A549 treated with AZD9567 at 1 μM for 4 hours (cell line): ENCODE data around the gene ACLY. TPM values are rescaled to one million over a fixed set of nuclear protein-coding genes. Genes with fewer than 3 reads are reported as not detected.

ENCODE experiments used
- total RNA-seq: library from RNA; stranded (reverse); fragments of 200-300 nt; extraction: Qiagen RNA extraction; gene quantifications from 5 replicates; pipeline ENCODE4 v1.2.3, GENCODE V29; 2022; ENCODE audit not compliant: insufficient read depth

ACLY gene
- 243 to 288 TPM (median 264 TPM) in 5 replicates for total RNA-seq

DNA sequence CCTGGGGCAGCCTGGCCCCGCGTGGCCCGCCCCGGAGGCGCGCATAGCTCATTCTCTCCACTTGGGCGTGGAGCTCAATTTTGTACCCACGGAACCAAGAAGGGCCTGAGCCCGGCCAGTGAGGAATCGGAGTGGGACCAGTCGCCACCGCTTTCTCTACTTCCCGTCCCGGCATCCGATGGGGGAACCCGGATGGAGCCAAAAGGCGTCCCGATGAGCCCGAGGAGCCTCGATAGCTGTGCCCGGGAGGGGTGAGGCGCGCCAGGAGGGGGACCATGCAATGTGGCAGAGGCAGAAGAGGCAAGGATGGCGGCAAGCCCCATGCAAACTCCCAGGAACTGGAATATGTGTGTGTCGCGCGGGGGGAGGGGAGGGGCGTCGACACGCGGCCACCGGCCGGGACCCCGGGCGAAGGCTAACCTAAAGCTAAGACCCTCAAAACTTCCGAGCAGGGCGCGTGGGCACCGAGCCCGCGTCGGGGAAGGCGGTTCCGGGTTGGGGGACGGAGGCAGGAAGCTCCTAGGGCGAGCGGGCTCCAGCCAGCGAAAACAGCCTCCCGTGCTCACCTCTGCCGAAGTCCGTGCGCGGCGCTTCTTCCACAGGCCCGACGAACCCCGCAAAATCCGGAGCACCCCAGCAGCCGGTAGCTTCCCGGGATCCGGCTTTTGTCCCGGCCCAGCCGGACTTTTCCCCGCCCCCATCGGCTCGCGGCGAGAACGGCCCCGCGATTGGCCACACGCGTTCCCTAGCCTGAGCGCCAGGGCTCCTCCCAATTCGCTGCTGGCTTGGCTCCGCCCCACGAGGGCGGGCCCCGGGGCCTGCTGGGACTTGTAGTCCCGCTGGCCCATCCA is at the start of gene ACLY:
TSS of gene ACLY (minus strand) at position 638 of the 851 bp plus-strand sequence. CDS start 5,078 bp downstream, outside the sequence.

DNA sequence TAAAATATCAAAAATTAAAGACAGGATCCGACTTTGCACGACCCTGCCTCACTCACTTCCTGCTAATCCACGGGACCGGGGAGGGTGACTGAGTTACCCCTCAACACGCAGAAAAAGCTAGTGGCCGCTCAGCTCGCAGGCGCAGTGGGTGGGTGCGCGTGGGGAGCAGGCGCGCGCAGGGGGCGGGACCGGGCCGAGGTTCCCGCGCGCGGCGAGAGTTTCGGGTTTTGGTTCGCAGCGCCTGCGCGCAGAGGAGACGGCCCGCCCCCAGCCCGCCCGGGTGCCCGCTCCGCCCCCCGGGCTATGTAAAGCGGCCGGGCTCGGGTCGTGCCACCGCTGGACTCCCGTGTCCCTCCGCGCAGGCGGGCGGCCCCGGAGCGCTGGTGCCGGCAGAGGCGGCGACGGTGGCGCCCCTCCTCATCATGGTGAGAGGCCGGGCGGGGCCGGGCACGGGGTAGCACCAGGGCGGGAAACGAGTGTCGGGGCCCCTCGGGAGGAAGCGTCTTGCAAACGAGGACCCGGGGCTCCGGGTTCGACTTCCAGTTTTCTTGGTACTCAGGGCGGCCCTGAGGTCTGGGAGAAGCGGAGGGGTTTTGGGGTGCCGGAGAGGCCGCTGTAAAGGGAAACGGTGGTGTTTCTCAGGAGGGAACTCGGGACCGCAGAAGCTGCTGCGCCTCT is 47.9 kb upstream of the ACLY start, which contains the start of gene CNP:
TSS of gene CNP (plus strand) at position 333 of the 678 bp plus-strand sequence. CDS start at position 423, 90 bp downstream.

DNA sequence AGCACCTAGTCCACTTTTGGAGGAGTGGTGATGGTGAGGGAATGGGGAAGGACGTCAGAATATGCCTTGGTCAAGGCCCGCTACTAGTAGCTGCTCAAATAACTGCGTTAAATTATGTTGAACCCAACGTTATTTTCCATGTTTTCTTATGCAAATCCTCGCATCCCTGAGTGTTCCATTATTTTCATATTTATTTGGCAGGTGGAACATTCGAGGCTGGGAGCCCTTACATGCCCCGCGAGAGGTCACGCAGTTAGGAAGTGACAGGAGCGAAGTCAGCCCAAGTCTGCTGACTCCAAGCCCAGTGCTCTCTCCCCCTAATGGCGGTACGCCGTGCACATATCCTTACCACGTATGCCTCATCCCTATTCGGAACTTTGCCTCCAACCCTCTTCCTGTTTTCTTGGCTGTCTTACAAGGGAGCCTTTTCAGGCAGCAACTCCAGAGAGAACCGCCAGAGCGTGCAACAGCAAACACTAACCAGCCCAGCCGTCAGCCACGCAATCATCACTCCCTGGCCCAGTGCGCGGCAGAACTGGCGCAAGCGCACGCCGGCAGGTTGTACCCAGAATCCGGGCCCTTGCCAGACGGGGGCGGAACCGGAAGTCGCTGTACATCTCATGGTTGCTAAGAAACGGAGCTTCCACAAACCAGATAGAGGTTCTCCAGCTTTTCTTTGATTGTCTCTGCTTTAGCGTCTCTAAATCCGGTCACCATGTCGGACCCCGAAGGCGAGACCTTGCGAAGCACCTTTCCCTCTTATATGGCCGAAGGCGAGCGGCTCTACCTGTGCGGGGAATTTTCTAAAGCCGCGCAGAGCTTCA is 11.5 kb upstream of the ACLY start, which contains the start of gene ODAD4:
TSS of gene ODAD4 (plus strand) at position 609 of the 824 bp plus-strand sequence. CDS start at position 716, 107 bp downstream.

DNA sequence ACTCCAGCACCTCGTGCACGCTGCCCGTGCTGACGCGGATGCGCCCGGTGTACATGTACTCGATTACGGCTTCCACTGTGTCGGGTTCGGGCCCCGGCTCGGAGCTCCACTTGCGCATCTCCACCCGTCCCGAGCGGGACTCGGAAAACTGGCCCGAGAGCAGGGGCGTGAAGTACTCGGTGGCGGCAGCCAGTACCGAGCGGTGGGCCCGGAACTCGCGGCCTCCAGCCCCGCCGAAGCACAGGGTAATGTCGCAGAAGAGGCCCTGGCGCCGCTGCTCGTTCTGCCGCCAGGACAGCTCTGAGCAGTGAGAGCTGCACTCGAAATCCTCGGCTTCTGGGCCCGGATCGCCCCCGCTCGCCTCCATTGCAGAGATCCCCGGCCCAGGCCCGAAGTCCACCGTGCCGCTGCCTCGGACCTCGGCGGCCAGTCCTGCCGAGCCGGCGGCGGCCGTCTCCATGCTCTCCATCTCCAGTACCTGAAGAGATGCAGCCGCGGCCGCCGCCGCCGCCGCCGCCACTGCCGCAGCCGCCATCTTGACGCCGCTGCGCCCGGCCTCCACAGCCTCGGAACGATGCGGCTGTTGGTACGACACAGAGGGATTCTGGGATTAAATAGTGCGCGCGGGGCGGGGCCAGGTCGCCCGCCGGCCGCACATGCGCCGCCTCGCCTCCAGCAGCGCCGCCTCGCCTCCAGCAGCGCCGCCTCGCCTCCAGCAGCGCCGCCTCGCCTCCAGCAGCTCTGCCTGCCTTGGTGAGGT is 53.7 kb downstream of the ACLY start, which contains the start of gene KLHL11:
TSS of gene KLHL11 (minus strand) at position 588 of the 760 bp plus-strand sequence. CDS start at position 535, 53 bp downstream.

DNA sequence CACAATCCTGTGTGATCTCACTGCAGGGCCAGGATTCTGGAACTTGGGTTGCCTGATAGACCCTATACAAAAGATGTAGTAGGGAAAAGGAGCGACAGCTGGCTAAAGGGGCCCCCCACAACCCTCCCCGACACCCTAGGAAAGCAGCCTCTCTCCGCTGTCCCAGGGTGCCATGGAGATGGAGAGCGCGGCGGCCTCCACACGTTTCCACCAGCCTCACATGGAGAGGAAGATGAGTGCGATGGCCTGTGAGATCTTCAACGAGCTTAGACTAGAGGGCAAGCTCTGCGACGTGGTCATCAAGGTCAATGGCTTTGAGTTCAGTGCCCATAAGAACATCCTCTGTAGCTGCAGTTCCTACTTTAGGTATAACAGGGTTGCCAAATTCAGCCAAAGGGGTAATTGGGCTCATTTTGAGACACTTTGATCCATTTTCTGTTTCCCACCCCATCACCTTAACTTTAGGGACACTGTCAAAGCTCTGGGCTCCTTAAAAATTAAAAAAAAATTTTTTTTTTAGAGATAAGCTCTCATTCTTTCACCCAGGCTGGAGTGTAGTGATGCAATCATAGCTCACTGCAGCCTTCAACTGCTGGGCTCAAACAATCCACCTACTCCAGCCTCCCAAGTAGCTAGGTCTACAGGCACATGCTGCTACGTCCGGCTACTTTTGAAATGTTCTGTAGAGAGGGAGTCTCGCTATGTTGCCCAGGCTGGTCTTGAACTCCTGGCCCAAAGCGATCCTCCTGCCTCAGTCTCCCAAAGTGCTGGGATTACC is 80.8 kb downstream of the ACLY start, which contains the start of gene KLHL10:
TSS of gene KLHL10 (plus strand) at position 65 of the 778 bp plus-strand sequence. CDS start at position 173, 108 bp downstream.

DNA sequence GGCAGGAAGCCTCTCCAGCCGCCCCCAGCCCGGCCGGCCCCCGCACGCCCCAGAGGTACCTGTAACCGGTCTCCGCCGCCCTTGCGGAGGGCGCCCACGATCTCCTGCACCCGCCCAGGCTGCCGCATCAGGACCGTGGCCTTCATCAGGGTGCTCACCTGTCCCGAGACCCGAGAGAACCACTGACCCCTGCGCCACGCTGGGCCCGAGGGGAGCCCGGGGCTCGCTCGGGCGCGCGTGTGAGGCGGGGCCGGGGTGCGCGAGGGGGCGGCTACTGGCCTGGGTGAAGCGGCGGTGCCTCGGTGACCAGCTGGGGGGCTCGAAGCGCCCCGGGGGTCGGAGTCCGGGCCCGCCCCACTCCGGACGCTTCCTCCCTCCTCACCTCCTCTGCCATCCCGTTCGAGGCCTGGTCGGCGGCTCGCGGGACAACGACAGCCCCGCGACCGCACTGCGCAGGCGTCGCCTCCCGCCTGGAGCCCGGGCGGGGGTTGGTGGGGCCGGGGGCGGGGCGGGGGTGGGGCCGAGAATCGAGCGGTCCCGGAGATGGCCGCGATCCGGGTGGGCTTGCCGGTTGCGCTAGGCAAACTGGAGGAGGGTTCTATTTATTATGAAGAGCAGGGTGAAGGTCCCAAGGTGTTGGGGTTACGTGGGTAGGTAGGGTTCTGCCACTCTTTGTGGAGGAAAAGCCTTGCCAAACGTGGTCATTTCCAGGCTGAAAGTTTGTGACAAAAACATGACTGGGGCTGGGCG is 82.8 kb downstream of the ACLY start, which contains the start of gene NT5C3B:
TSS of gene NT5C3B (minus strand) at position 433 of the 750 bp plus-strand sequence. CDS start at position 394, 39 bp downstream.

Other genes starting within 250 kb of the ACLY start
- gene EIF1, start 230.1 kb downstream of the ACLY start, total RNA-seq: 1,249 to 1,572 TPM (median 1,406 TPM) in 5 replicates
- 0.23 TPM in 1 of 5 replicates, not detected in the others for gene GAST, start 206.6 kb downstream of the ACLY start, total RNA-seq
- gene HAP1, start 184.3 kb downstream of the ACLY start, total RNA-seq: 1.6 to 10.1 TPM (median 2.0 TPM) in 5 replicates
- gene JUP, start 132.2 kb downstream of the ACLY start, total RNA-seq: 92.8 to 115 TPM (median 106 TPM) in 5 replicates
- 25.5 to 36.4 TPM (median 34.4 TPM) in 5 replicates for gene P3H4, start 107.0 kb downstream of the ACLY start, total RNA-seq
- gene FKBP10, start 105.9 kb downstream of the ACLY start, total RNA-seq: 91.9 to 106 TPM (median 105 TPM) in 5 replicates
- gene NT5C3B, start 82.7 kb downstream of the ACLY start, total RNA-seq: 97.2 to 149 TPM (median 112 TPM) in 5 replicates
- 0.07 to 0.15 TPM in 2 of 5 replicates, not detected in the others for gene KLHL10, start 81.1 kb downstream of the ACLY start, total RNA-seq
- gene KLHL11, start 53.5 kb downstream of the ACLY start, total RNA-seq: 2.8 to 3.2 TPM (median 2.8 TPM) in 5 replicates
- 0.99 to 2.7 TPM (median 1.3 TPM) in 5 replicates for gene ODAD4, start 11.7 kb upstream of the ACLY start, total RNA-seq
- gene CNP, start 47.8 kb upstream of the ACLY start, total RNA-seq: 67.3 to 81.4 TPM (median 70.7 TPM) in 5 replicates
- gene DNAJC7, start 98.5 kb upstream of the ACLY start, total RNA-seq: 105 to 127 TPM (median 106 TPM) in 5 replicates
- gene NKIRAS2, start 101.1 kb upstream of the ACLY start, total RNA-seq: 33.6 to 48.8 TPM (median 46.7 TPM) in 5 replicates
- 0.48 to 0.79 TPM (median 0.51 TPM) in 5 replicates for gene C17orf113, start 131.7 kb upstream of the ACLY start, total RNA-seq
- gene ZNF385C, start 179.5 kb upstream of the ACLY start, total RNA-seq: 0.13 to 0.26 TPM (median 0.20 TPM) in 4 of 5 replicates, not detected in the other
- 0.30 to 0.42 TPM (median 0.38 TPM) in 4 of 5 replicates, not detected in the other for gene DHX58, start 193.8 kb upstream of the ACLY start, total RNA-seq
- gene KAT2A, start 202.4 kb upstream of the ACLY start, total RNA-seq: 28.0 to 49.2 TPM (median 46.5 TPM) in 5 replicates
- not detected in 5 replicates for gene HSPB9, start 203.9 kb upstream of the ACLY start, total RNA-seq
- gene RAB5C, start 236.0 kb upstream of the ACLY start, total RNA-seq: 260 to 269 TPM (median 267 TPM) in 5 replicates